Osteoblast (primary cell): Measurements from ENCODE around the gene IFNB1. TPM values are rescaled to one million over a fixed set of nuclear protein-coding genes. Genes with fewer than 3 reads are reported as not detected.

ENCODE experiments used
- DNase-seq: peaks from one replicate; pipeline ENCODE4 v3.0.0; 2011; ENCODE audit warnings: low spot score, mixed read lengths; ENCODE audit not compliant: insufficient read length; ENCODE audit errors: missing footprints
- H2AFZ ChIP-seq: 2 replicates; pipeline ENCODE4 v1.6.0; 2011; ENCODE audit warnings: mild to moderate bottlenecking, low read length
- H3K27ac ChIP-seq: 2 replicates; pipeline ENCODE4 v1.5.1; 2011; ENCODE audit warnings: mild to moderate bottlenecking, low read depth, low read length, moderate library complexity
- H3K27me3 ChIP-seq: 2 replicates; pipeline ENCODE4 v1.6.0; 2012; ENCODE audit warnings: mild to moderate bottlenecking, control low read depth, inconsistent platforms, low read length, moderate library complexity; ENCODE audit not compliant: insufficient read depth
- H3K36me3 ChIP-seq: 2 replicates; pipeline ENCODE4 v1.5.1; 2011; ENCODE audit warnings: mild to moderate bottlenecking, low read length, control low read depth, moderate library complexity; ENCODE audit not compliant: insufficient read depth
- H3K4me1 ChIP-seq: 2 replicates; pipeline ENCODE4 v1.5.1; 2011; ENCODE audit warnings: mild to moderate bottlenecking, low read length, control low read depth, moderate library complexity; ENCODE audit not compliant: insufficient read depth
- H3K4me2 ChIP-seq: 2 replicates; pipeline ENCODE4 v1.6.0; 2011; ENCODE audit warnings: mild to moderate bottlenecking, low read length; ENCODE audit not compliant: insufficient read depth
- H3K4me3 ChIP-seq: fragments of 200-600 bp; sonication (generic); 3 replicates; pipeline ENCODE4 v1.5.1; 2012; ENCODE audit warnings: mild to moderate bottlenecking, low read length, inconsistent platforms; ENCODE audit not compliant: insufficient read depth
- H3K79me2 ChIP-seq: 2 replicates; pipeline ENCODE4 v1.6.0; 2012; ENCODE audit warnings: mild to moderate bottlenecking, low read length, control low read depth, inconsistent platforms; ENCODE audit not compliant: insufficient read depth
- H3K9me3 ChIP-seq: 2 replicates; pipeline ENCODE4 v1.5.1; 2011; ENCODE audit warnings: low read depth, low read length, control low read depth
- H4K20me1 ChIP-seq: 2 replicates; pipeline ENCODE4 v1.6.0; 2012; ENCODE audit warnings: mild to moderate bottlenecking, low read length, control low read depth; ENCODE audit not compliant: insufficient read depth
- CTCF ChIP-seq: IDR thresholded peaks from 2 replicates; pipeline ENCODE4 v1.5.1; 2011; ENCODE audit warnings: mild to moderate bottlenecking, low read depth, low read length, moderate library complexity; ENCODE audit errors: extremely low read depth
- total RNA-seq: library from RNA; depleted of rRNA; stranded (reverse); fragments of >200 nt; gene quantifications from 2 replicates; pipeline ENCODE4 v1.2.3, GENCODE V29; 2012

The IFNB1 gene
- total RNA-seq = not detected in 2 replicates

GRCh38 chr9:21077781-21078180, at the start of gene IFNB1:
IFNB1 (minus strand) TSS chr9:21077942; CDS start chr9:21077869, 73 bp downstream.
- no peak within 1 kb of the TSS for H2AFZ ChIP-seq
- DNase-seq = no peak

GRCh38 chr9:21121595-21122251, 44.0 kb upstream of the IFNB1 start:
- Histone ChIP-seq H3K4me1 (no peaks in the 10 kb centered on the region), H3K9me3 (no peaks in the 10 kb centered on the region), H4K20me1 (no peaks in the 10 kb centered on the region), H3K27ac (no peak overlapping the region), H3K79me2 (no peaks in the 10 kb centered on the region), H3K4me2 (no peak overlapping the region), H3K27me3 (peaks cover 8% of the 10 kb centered on the region), H3K4me3 (no peak overlapping the region), H2AFZ (no peak overlapping the region), H3K36me3 (no peaks in the 10 kb centered on the region)
- no peak for DNase-seq
- no peak for TF ChIP-seq CTCF

More at GRCh38 chr9:21077781-21078180, at the start of gene IFNB1:
- Histone ChIP-seq H3K36me3 (no peaks in the 10 kb centered on the region), H3K27ac (no peak within 1 kb of the TSS), H3K4me2 (no peak within 1 kb of the TSS), H3K9me3 (no peaks in the 10 kb centered on the region), H3K79me2 (no peaks in the 10 kb centered on the region), H3K4me3 (no peak within 1 kb of the TSS), H3K4me1 (no peaks in the 10 kb centered on the region), H4K20me1 (no peaks in the 10 kb centered on the region), H3K27me3 (peaks cover 2% of the 10 kb centered on the region)
- TF ChIP-seq CTCF = no peak

GRCh38 chr9:21121079-21121478, 43.3 kb upstream of the IFNB1 start:
- Histone ChIP-seq H4K20me1 (no peaks in the 10 kb centered on the region), H3K9me3 (no peaks in the 10 kb centered on the region), H3K4me2 (no peak overlapping the region), H2AFZ (no peak overlapping the region), H3K79me2 (no peaks in the 10 kb centered on the region), H3K36me3 (no peaks in the 10 kb centered on the region), H3K4me3 (no peak overlapping the region), H3K27ac (no peak overlapping the region), H3K4me1 (no peaks in the 10 kb centered on the region), H3K27me3 (peaks cover 8% of the 10 kb centered on the region)
- no peak for DNase-seq
- no peak for TF ChIP-seq CTCF

GRCh38 chr9:21119093-21119770, 41.5 kb upstream of the IFNB1 start:
- Histone ChIP-seq H3K4me3 (no peak overlapping the region), H4K20me1 (no peaks in the 10 kb centered on the region), H3K9me3 (no peaks in the 10 kb centered on the region), H3K79me2 (no peaks in the 10 kb centered on the region), H3K4me2 (no peak overlapping the region), H3K27me3 (peaks cover 10% of the 10 kb centered on the region), H3K4me1 (no peaks in the 10 kb centered on the region), H3K27ac (no peak overlapping the region), H2AFZ (no peak overlapping the region), H3K36me3 (no peaks in the 10 kb centered on the region)
- TF ChIP-seq CTCF = no peak
- no peak for DNase-seq
